Activated naive CD4-positive, alpha-beta T cell (primary cell): ENCODE data around the gene NUF2.

Source experiments
- DNase-seq, 4 experiments: peaks; one replicate each; lab custom pipeline; 2025; lab: John Stamatoyannopoulos, UW

The NUF2 gene

GRCh38 chr1:163401211-163401610 is 79.5 kb downstream of the NUF2 start:
- no peak for DNase-seq
